Neural cell (in vitro differentiated cells): Measurements from ENCODE around the gene HECTD1.

Experiments
- CTCF ChIP-seq: fragments of 450-650 bp; IDR thresholded peaks from 2 replicates; pipeline ENCODE4 v1.5.1; 2014; ENCODE audit warnings: antibody characterized with exemption, mild to moderate bottlenecking, moderate library complexity; ENCODE audit not compliant: poor library complexity, severe bottlenecking
- POLR2AphosphoS5 ChIP-seq: IDR thresholded peaks from 2 replicates; pipeline ENCODE4 v1.6.1; 2012
- RAD21 ChIP-seq: fragments of 450-650 bp; conservative IDR thresholded peaks from 2 replicates; pipeline ENCODE4 v1.6.1; 2014; ENCODE audit warnings: antibody characterized with exemption, mild to moderate bottlenecking, moderate library complexity
- REST ChIP-seq: IDR thresholded peaks from 2 replicates; pipeline ENCODE4 v1.6.1; 2012; ENCODE audit warnings: borderline replicate concordance
- SMC3 ChIP-seq: fragments of 450-650 bp; conservative IDR thresholded peaks from 2 replicates; pipeline ENCODE4 v1.6.1; 2014; ENCODE audit warnings: antibody characterized with exemption, mild to moderate bottlenecking, moderate library complexity; ENCODE audit not compliant: poor library complexity

- TF ChIP-seq CTCF, result no peak
- TF ChIP-seq REST, result no peak
- no peak for TF ChIP-seq RAD21
- no peak for TF ChIP-seq POLR2AphosphoS5
- no peak for TF ChIP-seq SMC3
Observed at GRCh38 chr14:31084385-31084784, 123.2 kb downstream of the HECTD1 start.
